Gastrocnemius medialis (tissue), 4 donors: ENCODE data around the gene RSU1.

Experiments used
- CTCF ChIP-seq, 5 experiments: fragments of 450-650 bp in 3 of 5; fragments of 200-600 bp in 2 of 5; sonication (generic) in 2 of 5; IDR thresholded peaks in 4 of 5; conservative IDR thresholded peaks in 1 of 5; 1 replicate in 4 of 5; 2 replicates in 1 of 5; pipeline ENCODE4 v1.5.1; 2016 to 2019; ENCODE audit warnings: antibody characterized with exemption in 5 of 5, mild to moderate bottlenecking in 3 of 5, moderate library complexity in 3 of 5
- POLR2A ChIP-seq, 2 donors: fragments of 450-650 bp; IDR thresholded peaks; one replicate each; pipeline ENCODE4 v1.6.1; 2017; ENCODE audit warnings: antibody characterized with exemption in 2 of 2, mild to moderate bottlenecking in 2 of 2, moderate library complexity in 2 of 2

- TF ChIP-seq POLR2A (IDR thresholded peaks at IDR 0.05) (no peak), CTCF (IDR thresholded peaks at IDR 0.05 in 4 of 5, conservative IDR thresholded peaks at IDR 0.05 in 1 of 5) (no peak)
Observed at GRCh38 chr10:16770670-16771069, 46.6 kb downstream of the RSU1 start.
